ENCODE results near the gene ALDH2. TPM values are rescaled to one million over a fixed set of nuclear protein-coding genes. Genes with fewer than 3 reads are reported as not detected.
A peak's percentile ranks its signal among the peaks of the same experiment; 100 is the strongest.

Gene ALDH2
- polyA plus RNA-seq, 4 donors: 125 to 237 (median 185) TPM

- Histone ChIP-seq H3K4me3 (ENCODE audit: low read depth in 1 of 3, low read length in 3 of 3) (no peak overlapping the region), H3K27me3 (ENCODE audit: control insufficient read depth in 3 of 3, insufficient read depth in 3 of 3, low read length in 3 of 3) (no peaks in the 10 kb centered on the region), H3K36me3 (ENCODE audit: control insufficient read depth in 3 of 3, insufficient read depth in 2 of 3, low read depth in 1 of 3, low read length in 3 of 3) (peaks cover 19 to 75% (median 25%) of the 10 kb centered on the region in 3 donors), H3K27ac (ENCODE audit: low read depth in 1 of 3, low read length in 2 of 3) (no peak overlapping the region), H3K9me3 (ENCODE audit: control insufficient read depth in 2 of 2, insufficient read depth in 1 of 2, low read depth in 1 of 2, low read length in 1 of 2) (no peaks in the 10 kb centered on the region), H3K4me1 (ENCODE audit: control insufficient read depth in 3 of 3, insufficient read depth in 2 of 3, low read depth in 1 of 3, low read length in 2 of 3) (no peaks in the 10 kb centered on the region)
- WGBS, 3 donors: 76 to 92% (median 90%) methylated on average over 4 of the region's 4 CpGs
- no peak for FAIRE-seq
- DNase-seq: no peak
Measured at GRCh38 chr12:111798182-111798581, 31.4 kb downstream of the ALDH2 start.

GRCh38 chr12:111799758-111800157, 33.0 kb downstream of the ALDH2 start:
- WGBS, 3 donors: 94 to 96% (median 96%) methylated on average over 9 of the region's 9 CpGs
- Histone ChIP-seq H3K4me3 (ENCODE audit: low read depth in 1 of 3, low read length in 3 of 3) (no peak overlapping the region), H3K4me1 (ENCODE audit: control insufficient read depth in 3 of 3, insufficient read depth in 2 of 3, low read depth in 1 of 3, low read length in 2 of 3) (no peaks in the 10 kb centered on the region), H3K9me3 (ENCODE audit: control insufficient read depth in 2 of 2, insufficient read depth in 1 of 2, low read depth in 1 of 2, low read length in 1 of 2) (no peaks in the 10 kb centered on the region), H3K27me3 (ENCODE audit: control insufficient read depth in 3 of 3, insufficient read depth in 3 of 3, low read length in 3 of 3) (no peaks in the 10 kb centered on the region), H3K27ac (ENCODE audit: low read depth in 1 of 3, low read length in 2 of 3) (no peak overlapping the region), H3K36me3 (ENCODE audit: control insufficient read depth in 3 of 3, insufficient read depth in 2 of 3, low read depth in 1 of 3, low read length in 3 of 3) (peaks cover 19 to 73% (median 23%) of the 10 kb centered on the region in 3 donors)
- DNase-seq (no peak), FAIRE-seq (no peak)

- Histone ChIP-seq H3K4me3 (ENCODE audit: low read depth in 1 of 3, low read length in 3 of 3) (no peak overlapping the region), H3K36me3 (ENCODE audit: control insufficient read depth in 3 of 3, insufficient read depth in 2 of 3, low read depth in 1 of 3, low read length in 3 of 3) (peaks cover 17 to 73% (median 19%) of the 10 kb centered on the region in 3 donors), H3K4me1 (ENCODE audit: control insufficient read depth in 3 of 3, insufficient read depth in 2 of 3, low read depth in 1 of 3, low read length in 2 of 3) (no peaks in the 10 kb centered on the region), H3K27me3 (ENCODE audit: control insufficient read depth in 3 of 3, insufficient read depth in 3 of 3, low read length in 3 of 3) (no peaks in the 10 kb centered on the region), H3K27ac (ENCODE audit: low read depth in 1 of 3, low read length in 2 of 3) (no peak overlapping the region), H3K9me3 (ENCODE audit: control insufficient read depth in 2 of 2, insufficient read depth in 1 of 2, low read depth in 1 of 2, low read length in 1 of 2) (no peaks in the 10 kb centered on the region)
- WGBS, 3 donors: 87 to 90% (median 87%) methylated on average over 6 of the region's 6 CpGs
- no peak for FAIRE-seq
- no peak for DNase-seq
Measured at GRCh38 chr12:111803038-111803626, 36.4 kb downstream of the ALDH2 start.

- no peak overlapping the region for H3K4me3 ChIP-seq (ENCODE audit: low read depth in 1 of 3, low read length in 3 of 3)
- peak overlapping the region in 1 of 3 donors; percentile 9 for H3K27ac ChIP-seq (ENCODE audit: low read depth in 1 of 3, low read length in 2 of 3)
- WGBS, 3 donors: 95 to 99% (median 97%) methylated on average over 8 of the region's 8 CpGs
- DNase-seq (no peak), FAIRE-seq (no peak)
- no peaks in the 10 kb centered on the region for H3K4me1 ChIP-seq (ENCODE audit: control insufficient read depth in 3 of 3, insufficient read depth in 2 of 3, low read depth in 1 of 3, low read length in 2 of 3)
- peaks cover 13 to 73% (median 18%) of the 10 kb centered on the region in 3 donors for H3K36me3 ChIP-seq (ENCODE audit: control insufficient read depth in 3 of 3, insufficient read depth in 2 of 3, low read depth in 1 of 3, low read length in 3 of 3)
- no peaks in the 10 kb centered on the region for H3K27me3 ChIP-seq (ENCODE audit: control insufficient read depth in 3 of 3, insufficient read depth in 3 of 3, low read length in 3 of 3)
- H3K9me3 ChIP-seq (ENCODE audit: control insufficient read depth in 2 of 2, insufficient read depth in 1 of 2, low read depth in 1 of 2, low read length in 1 of 2): no peaks in the 10 kb centered on the region
Measured at GRCh38 chr12:111803851-111804250, 37.1 kb downstream of the ALDH2 start.

GRCh38 chr12:111806304-111806703, 39.6 kb downstream of the ALDH2 start:
- 77 to 81% (median 81%) methylated on average over 4 of the region's 4 CpGs for WGBS, 3 donors
- H3K27ac ChIP-seq (ENCODE audit: low read depth in 1 of 3, low read length in 2 of 3): peak overlapping the region in 2 of 3 donors; percentile 32 to 47
- H3K27me3 ChIP-seq (ENCODE audit: control insufficient read depth in 3 of 3, insufficient read depth in 3 of 3, low read length in 3 of 3): no peaks in the 10 kb centered on the region
- peaks cover 11 to 74% (median 14%) of the 10 kb centered on the region in 3 donors for H3K36me3 ChIP-seq (ENCODE audit: control insufficient read depth in 3 of 3, insufficient read depth in 2 of 3, low read depth in 1 of 3, low read length in 3 of 3)
- DNase-seq: no peak
- H3K4me3 ChIP-seq (ENCODE audit: low read depth in 1 of 3, low read length in 3 of 3): no peak overlapping the region
- H3K9me3 ChIP-seq (ENCODE audit: control insufficient read depth in 2 of 2, insufficient read depth in 1 of 2, low read depth in 1 of 2, low read length in 1 of 2): no peaks in the 10 kb centered on the region
- no peaks in the 10 kb centered on the region for H3K4me1 ChIP-seq (ENCODE audit: control insufficient read depth in 3 of 3, insufficient read depth in 2 of 3, low read depth in 1 of 3, low read length in 2 of 3)
- no peak for FAIRE-seq

GRCh38 chr12:111807232-111807631, 40.5 kb downstream of the ALDH2 start:
- no peak overlapping the region for H3K4me3 ChIP-seq (ENCODE audit: low read depth in 1 of 3, low read length in 3 of 3)
- H3K4me1 ChIP-seq (ENCODE audit: control insufficient read depth in 3 of 3, insufficient read depth in 2 of 3, low read depth in 1 of 3, low read length in 2 of 3): no peaks in the 10 kb centered on the region
- WGBS, 3 donors: 56 to 81% (median 71%) methylated on average over 7 of the region's 7 CpGs
- peak overlapping the region in 1 of 3 donors; percentile 60 for H3K27ac ChIP-seq (ENCODE audit: low read depth in 1 of 3, low read length in 2 of 3)
- no peaks in the 10 kb centered on the region for H3K9me3 ChIP-seq (ENCODE audit: control insufficient read depth in 2 of 2, insufficient read depth in 1 of 2, low read depth in 1 of 2, low read length in 1 of 2)
- H3K27me3 ChIP-seq (ENCODE audit: control insufficient read depth in 3 of 3, insufficient read depth in 3 of 3, low read length in 3 of 3): no peaks in the 10 kb centered on the region
- no peak for FAIRE-seq
- peak; percentile 70 to 78 for DNase-seq
- H3K36me3 ChIP-seq (ENCODE audit: control insufficient read depth in 3 of 3, insufficient read depth in 2 of 3, low read depth in 1 of 3, low read length in 3 of 3): peaks cover 11 to 71% (median 11%) of the 10 kb centered on the region in 3 donors

- H3K36me3 ChIP-seq (ENCODE audit: control insufficient read depth in 3 of 3, insufficient read depth in 2 of 3, low read depth in 1 of 3, low read length in 3 of 3): peaks cover 5 to 37% (median 5%) of the 10 kb centered on the region in 3 donors
- H3K27me3 ChIP-seq (ENCODE audit: control insufficient read depth in 3 of 3, insufficient read depth in 3 of 3, low read length in 3 of 3): no peaks in the 10 kb centered on the region
- FAIRE-seq (no peak), DNase-seq (peak; percentile 85 to 88)
- H3K4me1 ChIP-seq (ENCODE audit: control insufficient read depth in 3 of 3, insufficient read depth in 2 of 3, low read depth in 1 of 3, low read length in 2 of 3): peaks cover 0 to 5% (median 0%) of the 10 kb centered on the region in 3 donors
- H3K4me3 ChIP-seq (ENCODE audit: low read depth in 1 of 3, low read length in 3 of 3): no peak overlapping the region
- WGBS, 3 donors: 19 to 22% (median 21%) methylated on average over 13 of the region's 13 CpGs
- no peak overlapping the region for H3K27ac ChIP-seq (ENCODE audit: low read depth in 1 of 3, low read length in 2 of 3)
- peaks cover 0 to 6% of the 10 kb centered on the region in 2 donors for H3K9me3 ChIP-seq (ENCODE audit: control insufficient read depth in 2 of 2, insufficient read depth in 1 of 2, low read depth in 1 of 2, low read length in 1 of 2)
Measured at GRCh38 chr12:111812881-111813741, 46.4 kb downstream of the ALDH2 start.

GRCh38 chr12:111816065-111816615, 49.4 kb downstream of the ALDH2 start:
- H3K4me1 ChIP-seq (ENCODE audit: control insufficient read depth in 3 of 3, insufficient read depth in 2 of 3, low read depth in 1 of 3, low read length in 2 of 3): peaks cover 0 to 21% (median 0%) of the 10 kb centered on the region in 3 donors
- 72 to 81% (median 78%) methylated on average over 6 of the region's 6 CpGs for WGBS, 3 donors
- H3K4me3 ChIP-seq (ENCODE audit: low read depth in 1 of 3, low read length in 3 of 3): no peak overlapping the region
- H3K36me3 ChIP-seq (ENCODE audit: control insufficient read depth in 3 of 3, insufficient read depth in 2 of 3, low read depth in 1 of 3, low read length in 3 of 3): peaks cover 0 to 12% (median 0%) of the 10 kb centered on the region in 3 donors
- no peaks in the 10 kb centered on the region for H3K27me3 ChIP-seq (ENCODE audit: control insufficient read depth in 3 of 3, insufficient read depth in 3 of 3, low read length in 3 of 3)
- FAIRE-seq (no peak), DNase-seq (no peak)
- no peak overlapping the region for H3K27ac ChIP-seq (ENCODE audit: low read depth in 1 of 3, low read length in 2 of 3)
- peaks cover 0 to 10% of the 10 kb centered on the region in 2 donors for H3K9me3 ChIP-seq (ENCODE audit: control insufficient read depth in 2 of 2, insufficient read depth in 1 of 2, low read depth in 1 of 2, low read length in 1 of 2)
